ENCODE data around the gene VTA1.

DNA sequence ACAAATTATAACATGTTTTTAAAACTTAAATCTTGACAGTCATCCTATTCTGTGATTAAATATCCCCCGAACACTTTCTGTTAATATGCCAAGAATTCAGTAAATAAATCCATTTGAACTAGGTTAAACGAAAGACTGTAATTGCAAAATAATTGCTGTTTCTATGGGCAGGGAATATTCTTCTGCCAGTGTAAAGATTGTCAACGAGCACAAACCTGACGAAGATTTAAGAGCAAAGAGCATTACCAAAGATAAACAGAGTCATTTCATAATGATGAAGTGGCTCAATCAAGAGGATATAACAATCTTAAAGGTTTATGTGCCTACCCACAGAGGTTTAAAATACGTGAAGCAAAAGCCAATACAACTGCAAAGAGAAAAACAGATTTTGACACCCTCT is 78.5 kb downstream of the VTA1 start:
- TF ChIP-seq POLR2A (IDR thresholded peaks at IDR 0.05) (no peak), POLR2AphosphoS5 (IDR thresholded peaks at IDR 0.05) (no peak), EP300 (IDR thresholded peaks at IDR 0.05) (no peak)
- TF ChIP-seq, protein P1, sequence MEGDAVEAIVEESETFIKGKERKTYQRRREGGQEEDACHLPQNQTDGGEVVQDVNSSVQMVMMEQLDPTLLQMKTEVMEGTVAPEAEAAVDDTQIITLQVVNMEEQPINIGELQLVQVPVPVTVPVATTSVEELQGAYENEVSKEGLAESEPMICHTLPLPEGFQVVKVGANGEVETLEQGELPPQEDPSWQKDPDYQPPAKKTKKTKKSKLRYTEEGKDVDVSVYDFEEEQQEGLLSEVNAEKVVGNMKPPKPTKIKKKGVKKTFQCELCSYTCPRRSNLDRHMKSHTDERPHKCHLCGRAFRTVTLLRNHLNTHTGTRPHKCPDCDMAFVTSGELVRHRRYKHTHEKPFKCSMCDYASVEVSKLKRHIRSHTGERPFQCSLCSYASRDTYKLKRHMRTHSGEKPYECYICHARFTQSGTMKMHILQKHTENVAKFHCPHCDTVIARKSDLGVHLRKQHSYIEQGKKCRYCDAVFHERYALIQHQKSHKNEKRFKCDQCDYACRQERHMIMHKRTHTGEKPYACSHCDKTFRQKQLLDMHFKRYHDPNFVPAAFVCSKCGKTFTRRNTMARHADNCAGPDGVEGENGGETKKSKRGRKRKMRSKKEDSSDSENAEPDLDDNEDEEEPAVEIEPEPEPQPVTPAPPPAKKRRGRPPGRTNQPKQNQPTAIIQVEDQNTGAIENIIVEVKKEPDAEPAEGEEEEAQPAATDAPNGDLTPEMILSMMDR (IDR thresholded peaks at IDR 0.05), result no peak
